Brain microvascular endothelial cell (primary cell): ENCODE measurements around the gene RUNX1.

Experiments
- DNase-seq: peaks from one replicate; pipeline ENCODE4 v3.0.0-alpha.2; 2020
- H3K27ac ChIP-seq: fragments of 250-450 bp; sonication (Bioruptor Pico); 2 replicates; pipeline ENCODE4 v1.5.1; 2020; ENCODE audit warnings: mild to moderate bottlenecking, moderate library complexity
- H3K27me3 ChIP-seq: fragments of 250-450 bp; sonication (Bioruptor Pico); replicated peaks from 2 replicates; pipeline ENCODE4 v1.5.1; 2020; ENCODE audit warnings: mild to moderate bottlenecking
- H3K36me3 ChIP-seq: fragments of 250-450 bp; sonication (Bioruptor Pico); replicated peaks from 2 replicates; pipeline ENCODE4 v1.5.1; 2020; ENCODE audit warnings: mild to moderate bottlenecking
- H3K4me3 ChIP-seq: 2 replicates; pipeline ENCODE4 v1.5.1; 2011; ENCODE audit warnings: low read depth, mild to moderate bottlenecking, control low read depth, low read length, moderate library complexity
- in situ Hi-C: cut with HindIII; loops from 2 replicates; pipeline ENCODE4 v1.10.0; 2017; ENCODE audit warnings: low sequenced_read_pairs, low pct_ligation_motif_present
- TF ChIP-seq, protein P1 (sequence below): IDR thresholded peaks from 2 replicates; pipeline ENCODE4 v1.5.1; 2011; ENCODE audit warnings: low read depth, mild to moderate bottlenecking, moderate library complexity, low read length, control low read depth, inconsistent platforms; ENCODE audit errors: missing control alignments

The RUNX1 gene

DNA sequence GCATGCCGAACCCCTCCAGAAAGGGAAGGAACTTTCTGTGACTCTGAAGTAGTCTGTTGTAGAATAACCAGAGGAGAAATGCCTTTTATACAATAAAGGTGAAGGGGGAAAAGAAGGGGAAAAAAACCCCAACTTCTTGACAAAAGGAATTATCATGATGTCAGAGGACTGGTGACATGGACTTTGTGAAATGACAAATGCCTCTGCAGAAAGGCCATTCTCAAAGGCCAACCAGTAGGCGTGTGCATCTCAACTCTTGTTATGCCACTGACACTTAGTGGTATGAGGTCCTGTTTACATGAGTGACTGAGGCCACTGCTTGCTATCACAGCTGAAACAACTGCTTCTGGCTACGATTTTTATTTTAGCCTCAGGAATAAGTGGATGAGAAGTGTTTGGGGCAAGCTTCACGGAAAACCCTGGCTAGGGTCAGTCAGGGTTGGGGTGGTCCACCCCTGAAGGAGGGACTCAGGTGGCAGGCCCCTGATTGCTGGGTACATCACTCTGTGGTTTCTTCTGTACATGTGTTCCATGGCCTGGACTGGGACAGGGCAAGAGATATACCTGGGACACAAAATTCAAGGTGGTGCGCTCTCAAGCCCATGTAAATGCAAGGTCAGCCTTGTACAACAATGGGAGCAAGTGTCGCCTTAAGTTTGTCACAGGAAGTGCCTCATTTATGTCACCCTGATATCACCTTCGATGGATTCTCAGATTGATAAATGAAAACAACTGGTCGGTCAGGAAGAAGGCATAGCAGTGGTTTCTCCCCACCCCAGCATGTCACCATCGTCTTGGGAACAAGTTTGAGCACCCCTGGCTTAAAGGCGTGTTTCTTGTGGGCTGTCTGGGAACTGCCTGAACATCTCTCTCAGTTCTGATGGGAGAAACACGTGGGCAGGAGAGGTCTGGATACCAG is 12.4 kb downstream of the RUNX1 start:
- no peak for DNase-seq
- Histone ChIP-seq H3K36me3 (no peaks in the 10 kb centered on the region), H3K4me3 (no peak overlapping the region), H3K27me3 (no peaks in the 10 kb centered on the region), H3K27ac (no peak overlapping the region)
- in situ Hi-C loops: no loop called here
- TF ChIP-seq, protein P1, sequence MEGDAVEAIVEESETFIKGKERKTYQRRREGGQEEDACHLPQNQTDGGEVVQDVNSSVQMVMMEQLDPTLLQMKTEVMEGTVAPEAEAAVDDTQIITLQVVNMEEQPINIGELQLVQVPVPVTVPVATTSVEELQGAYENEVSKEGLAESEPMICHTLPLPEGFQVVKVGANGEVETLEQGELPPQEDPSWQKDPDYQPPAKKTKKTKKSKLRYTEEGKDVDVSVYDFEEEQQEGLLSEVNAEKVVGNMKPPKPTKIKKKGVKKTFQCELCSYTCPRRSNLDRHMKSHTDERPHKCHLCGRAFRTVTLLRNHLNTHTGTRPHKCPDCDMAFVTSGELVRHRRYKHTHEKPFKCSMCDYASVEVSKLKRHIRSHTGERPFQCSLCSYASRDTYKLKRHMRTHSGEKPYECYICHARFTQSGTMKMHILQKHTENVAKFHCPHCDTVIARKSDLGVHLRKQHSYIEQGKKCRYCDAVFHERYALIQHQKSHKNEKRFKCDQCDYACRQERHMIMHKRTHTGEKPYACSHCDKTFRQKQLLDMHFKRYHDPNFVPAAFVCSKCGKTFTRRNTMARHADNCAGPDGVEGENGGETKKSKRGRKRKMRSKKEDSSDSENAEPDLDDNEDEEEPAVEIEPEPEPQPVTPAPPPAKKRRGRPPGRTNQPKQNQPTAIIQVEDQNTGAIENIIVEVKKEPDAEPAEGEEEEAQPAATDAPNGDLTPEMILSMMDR: no peak

DNA sequence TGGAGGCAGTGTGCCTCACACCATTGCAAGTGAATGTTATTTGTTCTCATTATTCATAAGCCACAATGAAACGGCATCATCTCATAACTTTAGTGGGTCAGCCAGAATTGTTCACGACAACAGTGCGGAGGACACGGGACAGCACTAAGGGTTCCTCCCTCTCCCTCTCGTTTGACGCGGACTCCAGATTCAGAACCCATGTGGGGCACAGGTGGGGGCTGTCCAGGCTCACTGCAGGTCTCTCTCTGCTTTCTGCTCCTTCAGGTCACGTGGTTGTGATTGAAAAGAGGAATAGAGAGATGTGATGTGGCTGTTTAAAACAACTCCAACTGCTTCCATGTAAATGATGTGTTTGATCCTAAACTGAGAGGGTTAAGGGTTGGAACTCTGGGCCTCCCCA is 13.5 kb downstream of the RUNX1 start:
- TF ChIP-seq, protein P1: no peak
- no peak overlapping the region for H3K4me3 ChIP-seq
- H3K27me3 ChIP-seq: no peaks in the 10 kb centered on the region
- H3K27ac ChIP-seq: no peak overlapping the region
- in situ Hi-C loops: no loop called here
- no peak for DNase-seq
- no peaks in the 10 kb centered on the region for H3K36me3 ChIP-seq

DNA sequence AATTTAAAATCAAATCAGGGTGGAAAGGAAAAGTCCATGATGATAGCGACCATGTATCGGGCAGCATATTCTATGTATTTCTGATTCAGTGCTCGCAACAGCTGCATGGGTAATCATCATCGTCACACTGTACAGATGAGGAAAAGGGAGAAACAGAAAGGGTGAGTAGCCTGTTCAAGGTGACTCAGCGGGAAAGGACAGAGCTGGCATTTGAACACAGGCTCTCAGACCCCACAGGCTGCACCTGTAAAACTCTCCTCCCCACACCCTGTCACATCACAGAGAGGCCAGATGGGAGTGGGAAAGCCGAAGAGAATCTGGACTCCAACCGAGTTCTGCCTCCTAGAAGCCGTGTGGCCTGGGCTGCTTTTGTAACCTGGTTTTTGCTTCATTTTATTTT is 14.0 kb downstream of the RUNX1 start:
- no peak overlapping the region for H3K27ac ChIP-seq
- in situ Hi-C loops: no loop called here
- H3K4me3 ChIP-seq: no peak overlapping the region
- H3K36me3 ChIP-seq: no peaks in the 10 kb centered on the region
- DNase-seq: no peak
- TF ChIP-seq, protein P1: no peak
- no peaks in the 10 kb centered on the region for H3K27me3 ChIP-seq

DNA sequence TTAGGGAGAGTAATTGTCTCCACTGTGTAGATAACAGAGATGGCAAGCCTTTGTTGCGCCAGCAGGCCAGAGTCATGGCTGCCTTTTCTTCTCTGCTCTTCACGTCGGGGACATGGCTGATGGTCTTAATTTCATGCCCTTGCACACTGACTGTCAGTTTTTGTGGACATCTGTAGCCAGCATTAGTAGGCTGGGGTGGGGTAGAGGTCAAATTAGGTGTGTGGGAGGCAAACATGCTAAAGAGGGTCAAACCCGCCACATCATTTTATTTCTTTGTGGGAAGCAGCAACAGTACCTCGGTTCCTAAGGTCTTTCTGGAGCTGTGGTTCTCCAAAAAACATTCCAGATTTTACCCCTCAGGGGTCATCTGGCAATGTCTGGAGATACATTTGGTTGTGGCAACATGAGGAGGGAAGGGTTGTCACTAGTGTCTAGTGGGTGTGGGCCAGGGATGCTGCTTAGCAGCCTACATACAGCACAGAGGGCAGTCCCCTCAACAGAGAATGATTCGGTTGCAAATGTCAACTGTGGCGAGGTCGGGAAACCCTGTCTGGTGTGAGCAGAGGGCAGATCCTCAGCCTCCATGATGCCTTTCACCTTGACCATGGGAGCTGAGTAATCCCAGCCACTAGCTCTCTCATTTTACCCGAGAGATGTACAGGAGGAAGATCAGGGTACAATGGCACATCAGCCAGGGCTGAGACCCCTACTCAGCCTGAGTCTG is 14.7 kb downstream of the RUNX1 start:
- Histone ChIP-seq H3K36me3 (no peaks in the 10 kb centered on the region), H3K27me3 (no peaks in the 10 kb centered on the region), H3K27ac (no peak overlapping the region), H3K4me3 (no peak overlapping the region)
- in situ Hi-C loops: no loop called here
- TF ChIP-seq, protein P1: no peak
- DNase-seq: no peak

DNA sequence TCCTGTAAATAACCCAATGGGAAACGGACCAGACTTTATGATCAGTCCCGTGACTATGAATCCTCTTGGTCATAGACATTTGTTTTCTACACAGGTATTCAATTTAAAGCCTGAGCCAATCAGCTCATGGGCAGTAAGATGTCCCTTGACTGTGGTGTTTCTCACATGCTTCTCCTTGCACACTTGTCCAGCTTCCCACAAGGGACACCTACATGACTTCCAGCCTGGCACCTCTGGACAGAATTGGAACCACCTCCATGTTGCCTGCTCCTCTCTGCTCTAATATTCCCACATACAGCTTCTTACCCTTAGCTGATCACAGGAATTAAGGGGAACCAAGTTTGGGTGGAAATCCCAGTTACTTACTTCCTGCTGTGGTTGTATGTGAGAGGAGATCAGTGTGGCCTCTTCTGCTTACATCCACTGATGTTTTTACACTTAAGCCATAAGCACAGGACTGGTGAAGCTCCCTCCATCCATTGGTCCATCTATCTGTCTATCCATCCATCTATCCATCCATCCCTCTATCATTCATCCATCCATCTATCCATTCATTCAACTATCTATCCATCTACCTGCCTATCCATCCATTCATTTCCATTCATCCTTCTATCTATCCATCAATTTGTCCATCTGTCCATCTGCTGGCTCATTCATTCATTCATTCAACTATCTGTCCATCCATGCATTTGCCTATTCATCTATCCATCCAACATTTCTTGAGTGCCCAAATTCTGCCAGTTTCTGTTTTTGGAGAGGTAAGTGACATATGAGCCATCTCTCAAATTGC is 16.4 kb downstream of the RUNX1 start:
- TF ChIP-seq, protein P1: no peak
- in situ Hi-C loops: no loop called here
- DNase-seq: no peak
- no peak overlapping the region for H3K4me3 ChIP-seq
- no peak overlapping the region for H3K27ac ChIP-seq
- no peaks in the 10 kb centered on the region for H3K36me3 ChIP-seq
- H3K27me3 ChIP-seq: no peaks in the 10 kb centered on the region
